HUDEP-2 (cell line): Measurements from ENCODE around the gene ZDHHC5.

ENCODE experiments used
- DNase-seq, 76 experiments: peaks; one replicate each; lab custom pipeline; 2025; ENCODE audit not compliant: unreplicated experiment in 76 of 76; lab: John Stamatoyannopoulos, UW

The ZDHHC5 gene

DNA sequence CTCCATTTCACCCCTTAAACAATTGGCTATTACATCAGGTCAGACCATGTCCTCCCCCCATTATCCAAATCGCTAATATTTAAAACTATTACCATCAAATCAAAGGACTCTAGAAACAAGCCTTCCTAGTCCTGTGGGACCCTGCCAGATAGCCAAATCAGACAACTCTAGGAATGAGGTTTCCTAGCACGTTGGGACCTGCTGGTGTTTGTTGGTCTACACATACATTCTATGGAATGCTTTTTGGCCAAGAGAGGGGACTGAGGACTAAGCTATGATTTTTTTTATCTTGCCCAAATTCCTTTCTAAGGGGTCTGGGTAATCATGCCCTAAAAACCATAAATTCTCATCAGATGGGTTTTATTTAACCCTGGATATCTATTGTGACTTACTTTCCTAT lies 59.3 kb downstream of the ZDHHC5 start:
- no peak for DNase-seq

DNA sequence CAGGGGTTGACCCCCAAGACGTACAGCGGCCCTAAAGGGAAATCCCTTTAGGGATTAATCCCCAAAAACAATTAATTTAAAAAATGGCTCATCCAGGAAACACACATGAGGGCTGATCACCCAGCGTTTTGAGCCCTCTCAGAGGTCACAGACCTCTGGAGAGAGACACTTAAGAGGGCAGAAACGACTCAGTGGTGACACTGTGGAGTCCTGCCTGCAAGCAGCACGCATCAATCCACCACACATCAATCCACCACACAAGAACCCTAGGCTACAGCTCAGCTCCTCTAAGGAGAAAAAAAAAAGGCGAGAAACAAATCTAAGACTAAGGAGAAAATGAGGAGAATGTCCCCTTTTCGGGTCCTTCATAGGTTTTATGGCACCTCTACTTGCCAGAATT lies 60.9 kb downstream of the ZDHHC5 start:
- DNase-seq, result no peak

DNA sequence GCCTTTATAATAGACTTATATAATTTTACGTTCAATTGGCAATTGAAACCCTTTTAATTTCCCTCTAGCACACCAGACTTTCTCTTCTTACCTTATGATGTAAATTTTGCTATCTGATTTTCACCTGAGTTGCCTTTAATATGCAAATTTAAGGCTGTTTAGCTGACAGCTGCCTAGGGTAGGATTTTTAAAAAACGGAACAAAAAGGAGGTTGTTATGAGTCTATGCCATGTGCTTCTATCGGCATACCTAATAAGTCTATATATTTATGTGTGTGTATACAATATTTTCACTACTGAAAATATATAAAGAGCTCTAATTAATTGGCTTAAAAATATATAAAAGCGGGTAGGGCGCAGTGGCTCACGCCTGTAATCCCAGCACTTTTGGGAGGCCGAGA lies 61.6 kb downstream of the ZDHHC5 start:
- no peak for DNase-seq

DNA sequence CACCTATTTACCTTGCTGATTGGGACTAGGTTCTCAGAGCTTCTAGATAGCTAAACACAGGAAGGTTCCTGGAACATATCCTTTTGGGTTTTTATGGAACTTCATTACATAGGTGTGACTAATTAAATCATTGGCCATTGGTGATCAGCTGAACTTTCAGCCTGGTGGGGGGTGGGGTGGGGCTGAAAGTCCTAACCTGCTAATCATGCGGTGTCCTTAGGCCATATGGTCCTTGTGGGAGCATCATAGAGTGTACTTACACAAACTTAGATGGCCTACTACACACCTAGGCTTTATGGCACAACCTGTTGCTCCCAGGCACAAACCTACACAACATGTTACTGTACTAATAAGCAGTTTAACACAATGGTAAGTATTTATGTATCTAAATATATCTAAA lies 64.7 kb downstream of the ZDHHC5 start:
- DNase-seq, result no peak

DNA sequence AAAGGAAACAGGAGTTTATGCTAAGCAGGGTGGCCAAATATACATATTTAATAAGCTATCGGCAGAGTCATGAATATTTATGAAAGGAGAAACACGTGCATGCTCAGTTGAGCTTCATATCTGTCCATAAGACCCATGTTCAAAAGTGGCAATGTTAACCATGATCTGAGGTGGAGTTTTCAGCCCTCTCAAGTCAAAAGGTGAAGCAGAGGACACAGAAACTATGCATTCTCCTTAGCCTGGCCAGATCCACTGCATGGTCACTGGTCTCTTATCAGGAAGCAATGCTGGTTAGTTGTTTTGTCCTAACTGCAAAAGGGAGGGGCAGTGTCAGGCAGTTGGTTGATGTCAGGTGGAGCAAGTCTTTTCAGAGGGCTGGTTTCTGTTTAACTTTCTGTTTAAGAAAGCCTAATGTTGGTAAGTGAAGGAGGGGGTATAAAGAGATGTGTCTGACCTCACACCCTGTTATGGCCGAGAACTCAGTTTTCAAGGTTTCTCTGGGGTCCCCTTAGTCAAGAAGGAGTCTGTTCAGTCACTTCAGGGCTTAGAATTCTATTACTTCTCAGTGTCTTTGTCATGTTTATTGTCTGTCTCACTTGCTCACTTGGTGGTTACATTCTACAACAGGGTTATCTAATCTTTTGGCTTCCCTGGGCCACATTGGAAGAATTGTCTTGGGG lies 67.8 kb downstream of the ZDHHC5 start:
- peak in 46 of 76 experiments; percentile 4 to 68 (median 32) for DNase-seq

DNA sequence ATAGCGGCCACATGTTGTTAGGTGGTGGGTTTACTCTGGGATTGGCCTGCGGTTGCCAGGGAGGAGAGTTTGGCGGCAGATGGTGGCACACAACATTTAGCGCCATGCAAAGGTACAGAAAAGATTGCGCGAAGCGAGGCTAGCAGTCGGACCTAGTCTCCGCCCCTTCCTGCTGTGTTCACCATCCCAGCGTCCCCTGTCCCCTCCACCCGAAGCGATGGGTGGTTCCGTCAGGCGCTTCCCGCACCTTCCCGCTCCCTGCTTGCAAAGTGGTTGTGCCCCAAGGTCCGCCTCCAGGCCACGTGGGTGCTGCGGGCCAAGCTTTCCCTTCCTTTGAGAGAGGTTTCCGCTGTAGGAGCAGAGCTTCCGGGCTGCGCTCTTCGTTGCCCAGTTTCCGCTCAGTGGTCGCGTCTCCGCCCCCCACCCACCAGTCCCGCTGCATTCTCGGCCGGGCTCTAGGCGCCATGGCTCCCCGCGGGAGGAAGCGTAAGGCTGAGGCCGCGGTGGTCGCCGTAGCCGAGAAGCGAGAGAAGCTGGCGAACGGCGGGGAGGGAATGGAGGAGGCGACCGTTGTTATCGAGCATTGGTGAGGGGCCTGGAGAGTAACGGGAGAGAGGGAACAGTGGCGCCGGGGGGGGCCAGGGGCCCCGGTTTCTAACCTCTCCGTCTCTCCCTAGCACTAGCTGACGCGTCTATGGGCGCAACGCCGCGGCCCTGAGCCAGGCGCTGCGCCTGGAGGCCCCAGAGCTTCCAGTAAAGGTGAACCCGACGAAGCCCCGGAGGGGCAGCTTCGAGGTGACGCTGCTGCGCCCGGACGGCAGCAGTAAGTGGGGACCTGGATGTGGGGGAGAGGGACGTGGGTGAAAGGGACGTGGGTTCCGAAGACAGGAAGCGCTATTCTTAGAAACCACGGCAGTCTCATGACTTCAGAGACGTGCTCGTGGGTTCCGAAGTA lies 73.5 kb downstream of the ZDHHC5 start, which contains the start of gene SELENOH:
TSS of gene SELENOH (plus strand) at position 360 of the 955 bp plus-strand sequence. CDS start at position 465, 105 bp downstream.
- DNase-seq, result peak; percentile 33 to 97 (median 93)

DNA sequence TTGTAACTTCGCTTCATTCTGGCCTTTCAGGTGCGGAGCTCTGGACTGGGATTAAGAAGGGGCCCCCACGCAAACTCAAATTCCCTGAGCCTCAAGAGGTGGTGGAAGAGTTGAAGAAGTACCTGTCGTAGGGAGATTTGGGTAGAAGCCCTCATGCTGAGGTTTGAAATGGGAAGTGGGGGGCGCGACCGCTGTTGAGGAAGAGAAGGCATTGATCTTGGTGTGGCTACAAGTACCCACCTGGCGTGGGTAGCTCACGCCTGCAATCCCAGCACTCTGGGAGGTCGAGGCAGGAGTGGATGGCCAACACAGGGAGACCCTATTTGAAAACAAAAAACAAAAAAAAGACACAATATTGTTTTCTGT lies 74.2 kb downstream of the ZDHHC5 start:
- DNase-seq, result no peak

DNA sequence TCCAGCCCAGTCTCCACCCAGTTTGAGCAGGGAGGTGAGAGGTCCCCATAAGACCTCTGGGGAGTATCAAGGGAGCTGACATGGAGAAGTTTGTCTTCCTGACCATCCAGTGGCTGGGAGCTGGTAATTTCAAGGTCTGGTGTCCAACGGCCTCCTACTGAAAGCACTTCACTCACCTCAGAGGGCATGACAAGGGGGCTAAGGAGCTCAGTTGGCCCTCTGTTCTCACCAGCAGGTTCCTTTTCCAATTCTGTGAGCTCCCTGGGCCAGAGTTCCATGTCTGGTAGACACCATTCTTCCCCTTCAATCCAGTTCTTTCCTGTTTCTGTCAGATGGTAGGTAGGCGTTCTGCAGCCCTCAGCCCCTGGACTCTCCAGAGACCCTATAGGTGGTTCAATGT lies 76.4 kb downstream of the ZDHHC5 start:
- DNase-seq, result no peak

DNA sequence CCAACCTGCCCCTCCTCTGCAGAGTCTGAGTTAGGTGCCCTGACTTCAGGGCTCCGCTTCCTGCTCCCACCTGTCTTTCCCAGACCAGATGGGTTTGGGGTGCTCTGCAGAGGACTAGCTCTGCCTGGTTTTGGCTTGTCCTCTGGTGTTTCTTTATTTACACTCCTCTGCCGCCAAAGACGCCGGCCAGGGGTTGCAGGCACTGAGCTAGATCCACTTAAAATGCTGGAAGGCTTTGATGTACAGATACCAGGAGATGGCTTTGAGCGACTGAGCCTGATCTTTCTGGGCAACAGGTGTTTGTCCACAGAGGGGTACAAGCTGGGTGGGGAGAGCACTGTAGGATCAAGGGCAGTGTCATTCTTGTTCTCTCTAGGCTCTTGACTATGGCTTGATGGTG lies 77.3 kb downstream of the ZDHHC5 start:
- DNase-seq, result no peak

DNA sequence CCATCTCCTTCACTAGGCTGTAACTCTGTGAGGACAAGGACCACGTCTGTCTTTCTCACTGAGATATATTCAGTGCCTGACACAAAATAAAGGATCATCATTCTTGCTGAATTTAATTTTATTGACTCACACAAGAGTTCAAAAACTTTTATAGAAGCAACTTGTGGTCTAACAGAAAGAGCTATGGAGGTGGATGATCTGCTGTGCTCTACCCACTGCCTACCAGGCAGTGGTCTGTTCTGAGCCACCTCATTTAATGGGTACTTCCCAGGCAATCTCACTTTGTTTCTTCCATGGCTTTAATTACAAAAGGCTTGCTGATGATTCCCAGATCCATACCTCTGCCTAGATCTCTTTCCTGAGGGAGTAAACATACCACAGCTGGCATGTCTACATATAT lies 79.0 kb downstream of the ZDHHC5 start:
- DNase-seq, result no peak
